K562 (cell line): ENCODE measurements around the gene ARHGAP24. TPM values are rescaled to one million over a fixed set of nuclear protein-coding genes. Genes with fewer than 3 reads are reported as not detected.

ENCODE experiments used
- ATAC-seq: fragments of 200-7000 bp; cut with Tn5 transposase; 3 replicates; pipeline ENCODE4 v1.9.1; 2020; ENCODE audit warnings: moderate library complexity
- BruUV-seq: library from RNA; stranded (reverse); fragments of 400-500 nt; replicated peaks from 2 replicates; lab custom pipeline; 2021; lab: Mats Ljungman, UMichigan
- CTCF ChIA-PET: fragments of 300-600 bp; formaldehyde crosslinking; extraction: SDS; loops from one replicate; lab custom pipeline; 2021; ENCODE audit warnings: low intra/inter-chr PET ratio; lab: Yijun Ruan, JAX
- POLR2A ChIA-PET: fragments of 300-600, 350-650 bp; sonication (Branson Sonifier 250); formaldehyde crosslinking; extraction: SDS; loops from one replicate; lab custom pipeline; 2021; ENCODE audit warnings: antibody characterized with exemption, inconsistent platforms; lab: Yijun Ruan, JAX
- DNase-seq, 4 experiments: peaks; one replicate each; pipeline versions ENCODE4 v3.0.0 to v3.0.0-alpha.2; 2011 to 2018; ENCODE audit warnings: low spot score in 3 of 4, mixed read lengths in 3 of 4; ENCODE audit errors: extremely low read depth in 1 of 4
- FAIRE-seq: peaks from 2 replicates; lab custom pipeline; 2011; peaks lifted over from hg19 to GRCh38; lab: Jason Lieb, UNC
- H2AFZ ChIP-seq: 2 replicates; pipeline ENCODE4 v1.6.0; 2011; ENCODE audit warnings: low read depth, low read length, control low read depth, inconsistent platforms
- H3K27ac ChIP-seq: fragments of 200-600 bp; 3 replicates; pipeline ENCODE4 v1.8.0; 2011; ENCODE audit warnings: low read depth, mild to moderate bottlenecking, control low read depth, inconsistent platforms, low read length, moderate library complexity, mixed read lengths; ENCODE audit errors: extremely low read depth
- H3K27me3 ChIP-seq, 2 experiments: fragments of 300-600 bp in 1 of 2; 2 replicates in 1 of 2; 3 replicates in 1 of 2; pipeline versions ENCODE4 v1.6.0 to v1.8.0; 2011; ENCODE audit warnings: inconsistent platforms in 2 of 2, low read length in 2 of 2, mild to moderate bottlenecking in 1 of 2, mixed read lengths in 1 of 2, moderate library complexity in 1 of 2; ENCODE audit not compliant: control insufficient read depth in 2 of 2, insufficient read depth in 2 of 2
- H3K36me3 ChIP-seq: fragments of 300-600 bp; 3 replicates; pipeline ENCODE4 v1.8.0; 2011; ENCODE audit warnings: mild to moderate bottlenecking, low read length, inconsistent platforms; ENCODE audit not compliant: control insufficient read depth, insufficient read depth
- H3K4me1 ChIP-seq, 2 experiments: fragments of 200-600 bp in 1 of 2; replicated peaks in 1 of 2; 2 replicates in 1 of 2; 3 replicates in 1 of 2; pipeline versions ENCODE4 v1.5.1 to v1.8.0; 2011; ENCODE audit warnings: inconsistent platforms in 2 of 2, low read length in 2 of 2, mild to moderate bottlenecking in 1 of 2, mixed read lengths in 1 of 2, moderate library complexity in 1 of 2; ENCODE audit not compliant: control insufficient read depth in 2 of 2, insufficient read depth in 2 of 2
- H3K4me2 ChIP-seq: 2 replicates; pipeline ENCODE4 v1.6.1; 2011; ENCODE audit warnings: low read length, control low read depth, inconsistent platforms, mixed read lengths; ENCODE audit not compliant: insufficient read depth
- H3K4me3 ChIP-seq: fragments of 200-600 bp; sonication (generic), shearing (Covaris generic); 2 replicates; pipeline ENCODE4 v1.5.1; 2016; ENCODE audit warnings: control low read depth, inconsistent platforms
- H3K79me2 ChIP-seq: fragments of 200-600 bp; 3 replicates; pipeline ENCODE4 v1.8.0; 2011; ENCODE audit warnings: low read length, inconsistent platforms; ENCODE audit not compliant: control insufficient read depth, insufficient read depth
- H3K9ac ChIP-seq, 2 experiments: 2 replicates each; pipeline versions ENCODE4 v1.6.0 to v1.6.1; 2011; ENCODE audit warnings: low read depth in 2 of 2, low read length in 2 of 2, control low read depth in 1 of 2, inconsistent platforms in 1 of 2, mild to moderate bottlenecking in 1 of 2, mixed read lengths in 1 of 2; ENCODE audit not compliant: insufficient read depth in 1 of 2
- H3K9me1 ChIP-seq: one replicate; pipeline ENCODE4 v1.6.0; 2011; ENCODE audit warnings: inconsistent platforms, mild to moderate bottlenecking, low read length, moderate library complexity; ENCODE audit not compliant: control insufficient read depth, insufficient read depth
- H3K9me3 ChIP-seq: replicated peaks from 2 replicates; pipeline ENCODE4 v1.5.1; 2011; ENCODE audit warnings: low read depth, low read length, inconsistent platforms; ENCODE audit not compliant: control insufficient read depth, insufficient read depth
- H4K20me1 ChIP-seq: replicated peaks from 2 replicates; pipeline ENCODE4 v1.6.1; 2011; ENCODE audit warnings: low read length, inconsistent platforms, mixed read lengths; ENCODE audit not compliant: control insufficient read depth, insufficient read depth
- E2F6 ChIP-seq, 2 experiments: IDR thresholded peaks; 2 replicates each; pipeline ENCODE4 v1.6.1; 2011; ENCODE audit warnings: borderline replicate concordance in 1 of 2, control low read depth in 1 of 2, low read depth in 1 of 2, low read length in 1 of 2, mild to moderate bottlenecking in 1 of 2, mixed read lengths in 1 of 2, moderate library complexity in 1 of 2; ENCODE audit not compliant: insufficient read depth in 1 of 2, insufficient read length in 1 of 2, poor library complexity in 1 of 2, severe bottlenecking in 1 of 2; ENCODE audit errors: extremely low read depth in 1 of 2
- HDGF ChIP-seq: fragments of 450-650 bp; IDR thresholded peaks from 2 replicates; pipeline ENCODE4 v1.6.1; 2016
- HMGN3 ChIP-seq: IDR thresholded peaks from 2 replicates; pipeline ENCODE4 v1.6.1; 2011; ENCODE audit warnings: borderline replicate concordance, low read depth, mild to moderate bottlenecking, mixed read lengths, low read length; ENCODE audit not compliant: insufficient read length; ENCODE audit errors: extremely low read depth
- POLR2B ChIP-seq: fragments of 450-650 bp; IDR thresholded peaks from 2 replicates; pipeline ENCODE4 v1.6.1; 2018; ENCODE audit warnings: low read depth; ENCODE audit not compliant: partially characterized antibody
- in situ Hi-C: fragments of 300-500 bp; cut with MboI; formaldehyde crosslinking; loops from 4 replicates; pipeline ENCODE4 v1.15.0; 2018; ENCODE audit warnings: inconsistent platforms, mixed read lengths
- intact Hi-C: fragments of 100-400 bp; cut with micrococcal nuclease; formaldehyde crosslinking; loops from 2 replicates; pipeline ENCODE4 v1.14.2; 2022
- polyA plus RNA-seq, 8 experiments: library from polyadenylated mRNA; depleted of rRNA in 4 of 8; stranded (reverse) in 5 of 8; unstranded in 3 of 8; fragments of >200 nt; fragmentation: Nextera tagmentation in 2 of 8; fragmentation: Illumina TruSeq in 1 of 8; extraction: Ambion mirVana in 2 of 8; extraction: Trizol in 1 of 8; gene quantifications; 2 replicates each; pipeline versions ENCODE4 v1.2.1 to v1.2.3, GENCODE V29; 2011 to 2014; ENCODE audit warnings: inconsistent platforms in 1 of 8, missing spikeins in 1 of 8
- total RNA-seq, 7 experiments: library from RNA; depleted of rRNA in 6 of 7; stranded (reverse); fragments of >200 nt in 6 of 7; fragmentation: Illumina TruSeq in 2 of 7; extraction: Trizol in 2 of 7; gene quantifications; 2 replicates each; pipeline versions ENCODE4 v1.2.1 to v1.2.3, GENCODE V29; 2011 to 2021; ENCODE audit warnings: low replicate concordance in 1 of 7
- TF ChIP-seq, protein P1 (sequence below): fragments of 450-650 bp; formaldehyde crosslinking; IDR thresholded peaks from 2 replicates; pipeline ENCODE4 v1.4.0; 2020; ENCODE audit warnings: mild to moderate bottlenecking, moderate library complexity

Gene ARHGAP24
- total and polyA plus RNA-seq, 9 of the 15 experiments (the other 6 are each of a cell fraction or from before 2014, with no cell fraction given): 8.0 to 22.6 (median 14.0) TPM

DNA sequence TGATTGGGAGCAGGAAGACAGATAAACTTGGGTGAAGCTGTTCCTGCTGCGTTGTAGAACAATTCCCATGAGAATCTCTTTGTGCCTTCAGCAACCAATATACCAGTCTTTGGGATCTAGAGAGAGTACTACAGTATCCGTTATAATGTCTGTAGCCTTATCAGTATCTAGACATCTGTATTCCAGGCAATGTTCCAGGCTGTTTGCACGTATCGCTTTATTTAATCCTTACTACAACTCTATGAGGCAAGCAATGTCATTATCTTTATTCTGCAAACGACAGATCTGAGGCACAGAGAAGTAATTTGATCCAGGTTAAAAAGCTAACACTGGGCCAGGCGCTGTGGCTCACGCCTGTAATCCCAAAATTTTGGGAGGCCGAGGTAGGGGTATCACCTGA is 251.6 kb downstream of the ARHGAP24 start (continued):
- TF ChIP-seq E2F6 (IDR thresholded peaks at IDR 0.05; ENCODE audit: borderline replicate concordance in 1 of 2, extremely low read depth in 1 of 2, insufficient read depth in 1 of 2, insufficient read length in 1 of 2, low read depth in 1 of 2, low read length in 1 of 2, poor library complexity in 1 of 2, severe bottlenecking in 1 of 2) (no peak), HMGN3 (peak; percentile 22), POLR2B (no peak)
- TF ChIP-seq, protein P1, sequence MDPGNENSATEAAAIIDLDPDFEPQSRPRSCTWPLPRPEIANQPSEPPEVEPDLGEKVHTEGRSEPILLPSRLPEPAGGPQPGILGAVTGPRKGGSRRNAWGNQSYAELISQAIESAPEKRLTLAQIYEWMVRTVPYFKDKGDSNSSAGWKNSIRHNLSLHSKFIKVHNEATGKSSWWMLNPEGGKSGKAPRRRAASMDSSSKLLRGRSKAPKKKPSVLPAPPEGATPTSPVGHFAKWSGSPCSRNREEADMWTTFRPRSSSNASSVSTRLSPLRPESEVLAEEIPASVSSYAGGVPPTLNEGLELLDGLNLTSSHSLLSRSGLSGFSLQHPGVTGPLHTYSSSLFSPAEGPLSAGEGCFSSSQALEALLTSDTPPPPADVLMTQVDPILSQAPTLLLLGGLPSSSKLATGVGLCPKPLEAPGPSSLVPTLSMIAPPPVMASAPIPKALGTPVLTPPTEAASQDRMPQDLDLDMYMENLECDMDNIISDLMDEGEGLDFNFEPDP (CRISPR knock-in tag): no peak

GRCh38 chr4:85728464-85728863 is 253.5 kb downstream of the ARHGAP24 start:
- Histone ChIP-seq H3K4me3 (no peak overlapping the region), H3K4me2 (no peak overlapping the region), H3K9me1 (no peaks in the 10 kb centered on the region), H3K9ac (no peak overlapping the region), H3K36me3 (peaks cover under 1% of the 10 kb centered on the region; the same call in 1 of the 3 replicates), H3K27ac (no peak overlapping the region), H3K4me1 (peaks cover 5 to 22% of the 10 kb centered on the region in 2 experiments; a peak in 3 of 5 replicates), H4K20me1 (no peaks in the 10 kb centered on the region), H3K27me3 (no peaks in the 10 kb centered on the region), H3K79me2 (no peaks in the 10 kb centered on the region), H2AFZ (no peak overlapping the region), H3K9me3 (no peaks in the 10 kb centered on the region)
- ChIA-PET CTCF (no interaction called here), POLR2A (no interaction called here)
- ATAC-seq (no peak), FAIRE-seq (no peak), DNase-seq (no peak)
- no peak for TF ChIP-seq HDGF
- BruUV-seq: no TSS peak
- intact Hi-C loops: loop anchor here (5.0 kb wide), 1 partner anchor 151 kb away; no protein-coding TSS in a partner anchor
- in situ Hi-C loops: loop anchor here (10.0 kb wide), 1 partner anchor 154 kb away; no protein-coding TSS in a partner anchor
